ENCODE measurements around the gene CD2. TPM values are rescaled to one million over a fixed set of nuclear protein-coding genes. Genes with fewer than 3 reads are reported as not detected.

The CD2 gene
- total and polyA plus RNA-seq, 2 experiments from 2014 or later: not detected

DNA sequence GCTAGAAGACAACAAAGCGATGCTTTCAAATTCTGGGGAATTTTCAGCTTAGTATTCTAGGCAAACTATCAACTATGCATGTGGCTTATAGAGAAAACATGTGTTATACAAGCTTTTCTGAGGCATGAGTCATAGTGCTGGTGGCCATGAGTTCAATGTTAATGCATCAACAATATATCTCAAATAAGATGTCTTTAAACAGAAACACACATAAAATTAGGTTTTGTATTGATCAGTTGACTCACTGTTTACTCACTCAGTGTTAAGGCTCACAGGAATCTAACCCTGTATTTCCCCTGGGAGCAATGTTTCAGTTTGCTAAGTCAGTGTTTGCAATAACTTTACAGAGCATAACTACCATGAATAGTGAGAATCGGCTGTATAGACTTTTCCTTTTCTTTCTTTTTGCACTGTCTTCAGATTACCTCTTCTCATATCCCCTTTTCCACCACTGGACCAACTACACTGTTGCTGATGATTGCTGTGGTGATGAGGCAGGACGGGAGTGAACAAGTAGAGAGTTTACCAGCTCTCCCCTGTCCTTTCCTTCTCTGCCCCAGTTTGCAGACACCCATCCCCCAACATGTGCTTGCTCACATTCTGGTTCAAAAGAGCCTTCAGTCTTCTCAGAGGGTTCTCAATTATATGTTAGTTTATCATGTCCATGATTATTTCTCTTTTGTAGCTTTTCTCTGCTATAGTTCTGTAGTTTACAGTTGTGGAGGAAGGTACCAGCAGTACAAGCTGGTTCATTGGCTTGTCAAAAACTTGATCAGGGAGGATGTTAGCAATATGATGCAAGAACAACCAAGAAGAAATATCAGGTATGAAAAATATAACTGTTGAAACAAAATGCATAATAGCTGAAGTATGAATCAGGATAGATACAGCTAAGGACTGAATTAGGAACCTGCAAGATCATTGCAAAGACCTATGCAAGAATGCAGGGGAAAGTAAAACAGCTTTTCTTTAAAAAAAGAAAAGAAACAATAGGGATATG, 23.9 kb downstream of the CD2 start:
- in situ Hi-C loops (cut with MboI): no loop called here
- 16 to 20% methylated on average over 3 of the region's 3 CpGs for WGBS, 2 experiments (ENCODE audit: low coverage in 1 of 2, low lambda C conversion rate in 2 of 2, missing lambda C conversion rate in 2 of 2)
- no peaks in the 10 kb centered on the region for H3K79me2 ChIP-seq (ENCODE audit: insufficient read depth)
- H3K36me3 ChIP-seq (ENCODE audit: low read depth): no peaks in the 10 kb centered on the region
- no peaks in the 10 kb centered on the region for H3K9me2 ChIP-seq (ENCODE audit: insufficient read depth)
- H3K4me2 ChIP-seq (ENCODE audit: unreplicated experiment): peak overlapping the region; percentile 45
- DNase-seq: peak; percentile 92
- H3K4me1 ChIP-seq (ENCODE audit: insufficient read depth): peaks cover 15% of the 10 kb centered on the region
- peaks cover 15% of the 10 kb centered on the region for H3F3A ChIP-seq (ENCODE audit: insufficient read depth)
- peak overlapping the region; percentile 20; the same call in 1 of the 2 replicates for H2AFZ ChIP-seq
- H3K27ac ChIP-seq: peak overlapping the region; percentile 38
- H3K9me3 ChIP-seq (ENCODE audit: low read depth): no peaks in the 10 kb centered on the region
- H3K9ac ChIP-seq: no peak overlapping the region
- H4K20me1 ChIP-seq (ENCODE audit: insufficient read depth): no peaks in the 10 kb centered on the region
- H3K4me3 ChIP-seq: peak overlapping the region; percentile 40
- no peak for TF ChIP-seq EZH2 (IDR thresholded peaks at IDR 0.05; ENCODE audit: insufficient read depth, poor library complexity, severe bottlenecking)
- TF ChIP-seq EZH2phosphoT487 (IDR thresholded peaks at IDR 0.05; ENCODE audit: insufficient read depth, low read depth): no peak
- H3K27me3 ChIP-seq (replicated peaks; ENCODE audit: insufficient read depth): peaks cover 7% of the 10 kb centered on the region; the same call in 1 of the 2 replicates

DNA sequence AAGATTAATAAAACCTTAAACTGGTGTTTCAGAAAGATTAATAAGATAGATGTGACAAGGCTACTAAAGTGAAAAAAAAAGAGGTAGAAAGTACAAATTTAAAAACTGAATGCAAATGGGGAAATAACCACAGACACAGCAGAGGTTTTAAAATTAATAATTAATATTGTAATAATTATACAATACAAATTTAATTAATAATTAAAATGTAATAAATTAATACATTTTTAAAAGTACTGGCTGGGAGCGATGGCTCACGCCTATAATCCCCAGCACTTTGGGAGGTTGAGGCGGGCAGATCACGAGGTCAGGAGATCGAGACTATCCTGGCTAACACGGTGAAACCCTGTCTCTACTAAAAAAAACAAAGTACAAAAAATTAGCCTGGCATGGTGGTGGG, 26.8 kb downstream of the CD2 start:
- H3K4me3 ChIP-seq: no peak overlapping the region
- H3K4me1 ChIP-seq (ENCODE audit: insufficient read depth): peaks cover 14% of the 10 kb centered on the region
- H3K27me3 ChIP-seq (replicated peaks; ENCODE audit: insufficient read depth): peaks cover 18% of the 10 kb centered on the region
- WGBS, 2 experiments (ENCODE audit: low coverage in 1 of 2, low lambda C conversion rate in 2 of 2, missing lambda C conversion rate in 2 of 2): 78 to 83% methylated on average over 6 of the region's 6 CpGs
- in situ Hi-C loops (cut with MboI): no loop called here
- no peaks in the 10 kb centered on the region for H3K9me3 ChIP-seq (ENCODE audit: low read depth)
- H3K9me2 ChIP-seq (ENCODE audit: insufficient read depth): no peaks in the 10 kb centered on the region
- no peak overlapping the region for H2AFZ ChIP-seq
- H3K9ac ChIP-seq: no peak overlapping the region
- peaks cover 15% of the 10 kb centered on the region for H3F3A ChIP-seq (ENCODE audit: insufficient read depth)
- H4K20me1 ChIP-seq (ENCODE audit: insufficient read depth): no peaks in the 10 kb centered on the region
- no peaks in the 10 kb centered on the region for H3K36me3 ChIP-seq (ENCODE audit: low read depth)
- no peak for DNase-seq
- no peak overlapping the region for H3K27ac ChIP-seq
- no peak for TF ChIP-seq EZH2phosphoT487 (IDR thresholded peaks at IDR 0.05; ENCODE audit: insufficient read depth, low read depth)
- TF ChIP-seq EZH2 (IDR thresholded peaks at IDR 0.05; ENCODE audit: insufficient read depth, poor library complexity, severe bottlenecking): no peak
- no peak overlapping the region for H3K4me2 ChIP-seq (ENCODE audit: unreplicated experiment)
- H3K79me2 ChIP-seq (ENCODE audit: insufficient read depth): no peaks in the 10 kb centered on the region

DNA sequence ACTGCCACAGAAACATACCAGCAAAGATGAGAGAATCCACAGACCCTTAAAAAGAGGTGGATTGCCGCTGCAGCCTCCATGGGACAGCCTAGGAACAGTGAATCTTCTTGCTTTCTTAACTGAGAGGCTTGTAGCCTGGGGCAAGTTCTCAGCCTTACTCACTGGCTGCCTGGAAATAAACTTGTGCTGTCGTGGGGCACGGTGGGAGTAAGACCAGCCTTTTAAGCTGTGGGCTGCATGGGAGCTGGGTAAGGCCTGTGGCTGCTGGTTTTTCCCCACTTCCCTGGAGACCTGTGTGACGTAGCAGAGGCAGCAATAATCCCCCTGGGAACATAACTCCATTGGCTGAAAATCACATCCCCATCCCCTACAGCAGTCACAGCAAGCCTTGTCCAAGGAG, 30.8 kb downstream of the CD2 start:
- H3K4me2 ChIP-seq (ENCODE audit: unreplicated experiment): no peak overlapping the region
- no peak overlapping the region for H2AFZ ChIP-seq
- no peak overlapping the region for H3K4me3 ChIP-seq
- no peak for TF ChIP-seq EZH2 (IDR thresholded peaks at IDR 0.05; ENCODE audit: insufficient read depth, poor library complexity, severe bottlenecking)
- no peak for TF ChIP-seq EZH2phosphoT487 (IDR thresholded peaks at IDR 0.05; ENCODE audit: insufficient read depth, low read depth)
- no peaks in the 10 kb centered on the region for H3F3A ChIP-seq (ENCODE audit: insufficient read depth)
- no peaks in the 10 kb centered on the region for H3K9me2 ChIP-seq (ENCODE audit: insufficient read depth)
- no peaks in the 10 kb centered on the region for H3K9me3 ChIP-seq (ENCODE audit: low read depth)
- H3K27me3 ChIP-seq (replicated peaks; ENCODE audit: insufficient read depth): peaks cover 44% of the 10 kb centered on the region
- WGBS, 2 experiments (ENCODE audit: low coverage in 1 of 2, low lambda C conversion rate in 2 of 2, missing lambda C conversion rate in 2 of 2): 66 to 68% methylated on average over 4 of the region's 4 CpGs
- DNase-seq: no peak
- in situ Hi-C loops (cut with MboI): no loop called here
- no peaks in the 10 kb centered on the region; the same call in 1 of the 2 replicates for H4K20me1 ChIP-seq (ENCODE audit: insufficient read depth)
- no peaks in the 10 kb centered on the region for H3K79me2 ChIP-seq (ENCODE audit: insufficient read depth)
- no peak overlapping the region for H3K27ac ChIP-seq
- no peaks in the 10 kb centered on the region for H3K36me3 ChIP-seq (ENCODE audit: low read depth)
- no peaks in the 10 kb centered on the region for H3K4me1 ChIP-seq (ENCODE audit: insufficient read depth)
- H3K9ac ChIP-seq: no peak overlapping the region

DNA sequence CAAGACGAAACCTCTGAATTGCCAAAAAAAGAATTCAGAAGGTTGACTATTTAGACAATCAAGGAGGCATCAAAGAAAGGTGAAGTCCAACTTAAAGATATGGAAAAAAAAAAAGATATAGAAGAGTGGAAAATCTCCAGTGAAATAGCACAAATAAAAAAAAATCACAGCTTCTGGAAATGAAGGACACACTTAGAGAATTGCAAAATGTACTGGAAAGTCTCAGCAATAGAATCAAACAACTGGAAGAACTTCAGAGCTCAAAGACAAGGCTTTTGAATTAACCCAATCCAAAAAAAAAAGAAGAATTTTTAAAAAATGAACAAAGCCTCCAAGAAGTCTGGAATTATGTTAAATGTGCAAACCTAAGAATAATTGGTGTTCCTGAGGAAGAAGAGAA, 31.8 kb downstream of the CD2 start:
- Histone ChIP-seq H3K79me2 (ENCODE audit: insufficient read depth) (no peaks in the 10 kb centered on the region), H3K4me3 (no peak overlapping the region), H3K4me1 (ENCODE audit: insufficient read depth) (no peaks in the 10 kb centered on the region), H2AFZ (no peak overlapping the region), H3K27me3 (replicated peaks; ENCODE audit: insufficient read depth) (peaks cover 44% of the 10 kb centered on the region), H3K4me2 (ENCODE audit: unreplicated experiment) (no peak overlapping the region), H3K9me3 (ENCODE audit: low read depth) (no peaks in the 10 kb centered on the region), H3K27ac (no peak overlapping the region), H3K36me3 (ENCODE audit: low read depth) (no peaks in the 10 kb centered on the region), H3K9me2 (ENCODE audit: insufficient read depth) (no peaks in the 10 kb centered on the region), H3K9ac (no peak overlapping the region), H4K20me1 (ENCODE audit: insufficient read depth) (no peaks in the 10 kb centered on the region; the same call in 1 of the 2 replicates), H3F3A (ENCODE audit: insufficient read depth) (no peaks in the 10 kb centered on the region)
- no peak for TF ChIP-seq EZH2phosphoT487 (IDR thresholded peaks at IDR 0.05; ENCODE audit: insufficient read depth, low read depth)
- TF ChIP-seq EZH2 (IDR thresholded peaks at IDR 0.05; ENCODE audit: insufficient read depth, poor library complexity, severe bottlenecking): no peak
- 58 to 72% methylated on average over 1 of the region's 1 CpG for WGBS, 2 experiments (ENCODE audit: low coverage in 1 of 2, low lambda C conversion rate in 2 of 2, missing lambda C conversion rate in 2 of 2)
- DNase-seq: no peak
- in situ Hi-C loops (cut with MboI): no loop called here

Measured in GM23248 (cell line).